ENCODE measurements around the gene ITPR2.

ITPR2 gene

DNA sequence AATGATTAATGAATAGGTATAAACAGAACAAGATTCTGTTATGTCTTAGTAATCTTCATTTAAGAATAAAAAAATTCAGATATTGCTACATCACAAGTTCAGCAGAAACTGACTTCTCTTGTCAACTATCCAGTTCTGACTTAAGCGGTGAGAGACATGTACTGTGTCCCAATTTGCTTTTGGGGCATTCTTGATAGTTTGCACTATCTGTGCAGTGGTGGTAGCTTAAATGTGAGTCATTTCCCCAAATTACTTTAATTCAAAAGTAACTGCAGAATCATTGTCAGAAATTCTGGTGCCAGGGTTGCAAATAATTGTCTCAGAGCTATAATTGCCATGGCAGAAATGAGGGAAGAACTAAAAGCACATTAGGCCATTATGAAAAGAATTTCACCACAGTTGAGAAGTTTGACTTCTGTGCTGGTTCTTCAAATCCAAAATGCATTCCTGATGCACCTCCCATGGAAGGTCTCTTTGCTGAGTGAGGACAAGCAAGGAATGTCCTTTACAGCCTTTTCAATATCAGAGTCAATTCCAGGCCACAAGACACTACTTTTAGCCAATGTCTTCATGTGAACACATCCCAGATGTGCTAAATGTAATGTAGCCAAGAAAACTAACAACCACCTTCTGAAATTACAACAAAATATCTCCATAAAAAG, 332.9 kb downstream of the ITPR2 start:
- Histone ChIP-seq H3K4me3 (no peak overlapping the region), H3K27ac (no peak overlapping the region)
- TF ChIP-seq CTCF (IDR thresholded peaks at IDR 0.05), result no peak
- no peak for DNase-seq (ENCODE audit: low spot score)

- Histone ChIP-seq H3K27ac (no peak overlapping the region), H3K4me3 (no peak overlapping the region)
- no peak for TF ChIP-seq CTCF (IDR thresholded peaks at IDR 0.05)
- no peak for DNase-seq (ENCODE audit: low spot score)
Measured at GRCh38 chr12:26496170-26496569, 336.8 kb downstream of the ITPR2 start.

GRCh38 chr12:26493656-26494055, 339.3 kb downstream of the ITPR2 start:
- H3K27ac ChIP-seq, result no peak overlapping the region
- no peak overlapping the region for H3K4me3 ChIP-seq
- DNase-seq (ENCODE audit: low spot score), result no peak
- no peak for TF ChIP-seq CTCF (IDR thresholded peaks at IDR 0.05)

- no peak for TF ChIP-seq CTCF (IDR thresholded peaks at IDR 0.05)
- H3K4me3 ChIP-seq, result no peak overlapping the region
- DNase-seq (ENCODE audit: low spot score), result no peak
- H3K27ac ChIP-seq, result no peak overlapping the region
Measured at GRCh38 chr12:26492406-26492805, 340.6 kb downstream of the ITPR2 start.

DNA sequence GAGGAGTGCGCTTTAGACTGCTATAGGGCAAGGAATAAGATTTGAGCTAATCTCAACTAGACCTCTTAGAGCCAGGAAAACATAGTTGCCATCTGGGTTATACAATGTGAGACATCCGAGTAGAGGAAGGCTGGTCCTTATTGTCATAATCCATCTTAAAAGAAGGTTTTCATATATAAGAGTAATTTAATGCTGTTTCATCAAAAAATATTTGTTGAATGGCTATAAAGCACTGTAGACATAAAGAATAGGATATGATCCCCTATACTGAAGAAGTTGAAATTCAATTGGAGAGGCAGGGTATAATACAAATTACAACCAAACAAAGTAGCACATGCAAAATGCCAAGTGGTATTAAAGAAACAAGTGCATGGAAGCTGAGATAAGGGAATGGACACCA, 343.1 kb downstream of the ITPR2 start:
- TF ChIP-seq CTCF (IDR thresholded peaks at IDR 0.05), result no peak
- no peak overlapping the region for H3K27ac ChIP-seq
- DNase-seq (ENCODE audit: low spot score), result no peak
- no peak overlapping the region for H3K4me3 ChIP-seq

GRCh38 chr12:26488351-26488750, 344.6 kb downstream of the ITPR2 start:
- Histone ChIP-seq H3K4me3 (no peak overlapping the region), H3K27ac (no peak overlapping the region)
- no peak for DNase-seq (ENCODE audit: low spot score)
- no peak for TF ChIP-seq CTCF (IDR thresholded peaks at IDR 0.05)

GRCh38 chr12:26473291-26473690, 359.7 kb downstream of the ITPR2 start:
- Histone ChIP-seq H3K4me3 (no peak overlapping the region), H3K27ac (no peak overlapping the region)
- no peak for DNase-seq (ENCODE audit: low spot score)
- no peak for TF ChIP-seq CTCF (IDR thresholded peaks at IDR 0.05)

Data from coronary artery (tissue), 2 donors.